ENCODE measurements around the gene NFX1. TPM values are rescaled to one million over a fixed set of nuclear protein-coding genes. Genes with fewer than 3 reads are reported as not detected.

The NFX1 gene
- total and polyA plus RNA-seq, 9 of the 15 experiments (the other 6 are each of a cell fraction or from before 2014, with no cell fraction given): 8.8 to 38.9 (median 26.8) TPM

GRCh38 chr9:33377089-33377715, 86.9 kb downstream of the NFX1 start (continued):
- TF ChIP-seq HCFC1 (IDR thresholded peaks at IDR 0.05; ENCODE audit: low read depth, low read length): no peak
- TF ChIP-seq, protein P1, sequence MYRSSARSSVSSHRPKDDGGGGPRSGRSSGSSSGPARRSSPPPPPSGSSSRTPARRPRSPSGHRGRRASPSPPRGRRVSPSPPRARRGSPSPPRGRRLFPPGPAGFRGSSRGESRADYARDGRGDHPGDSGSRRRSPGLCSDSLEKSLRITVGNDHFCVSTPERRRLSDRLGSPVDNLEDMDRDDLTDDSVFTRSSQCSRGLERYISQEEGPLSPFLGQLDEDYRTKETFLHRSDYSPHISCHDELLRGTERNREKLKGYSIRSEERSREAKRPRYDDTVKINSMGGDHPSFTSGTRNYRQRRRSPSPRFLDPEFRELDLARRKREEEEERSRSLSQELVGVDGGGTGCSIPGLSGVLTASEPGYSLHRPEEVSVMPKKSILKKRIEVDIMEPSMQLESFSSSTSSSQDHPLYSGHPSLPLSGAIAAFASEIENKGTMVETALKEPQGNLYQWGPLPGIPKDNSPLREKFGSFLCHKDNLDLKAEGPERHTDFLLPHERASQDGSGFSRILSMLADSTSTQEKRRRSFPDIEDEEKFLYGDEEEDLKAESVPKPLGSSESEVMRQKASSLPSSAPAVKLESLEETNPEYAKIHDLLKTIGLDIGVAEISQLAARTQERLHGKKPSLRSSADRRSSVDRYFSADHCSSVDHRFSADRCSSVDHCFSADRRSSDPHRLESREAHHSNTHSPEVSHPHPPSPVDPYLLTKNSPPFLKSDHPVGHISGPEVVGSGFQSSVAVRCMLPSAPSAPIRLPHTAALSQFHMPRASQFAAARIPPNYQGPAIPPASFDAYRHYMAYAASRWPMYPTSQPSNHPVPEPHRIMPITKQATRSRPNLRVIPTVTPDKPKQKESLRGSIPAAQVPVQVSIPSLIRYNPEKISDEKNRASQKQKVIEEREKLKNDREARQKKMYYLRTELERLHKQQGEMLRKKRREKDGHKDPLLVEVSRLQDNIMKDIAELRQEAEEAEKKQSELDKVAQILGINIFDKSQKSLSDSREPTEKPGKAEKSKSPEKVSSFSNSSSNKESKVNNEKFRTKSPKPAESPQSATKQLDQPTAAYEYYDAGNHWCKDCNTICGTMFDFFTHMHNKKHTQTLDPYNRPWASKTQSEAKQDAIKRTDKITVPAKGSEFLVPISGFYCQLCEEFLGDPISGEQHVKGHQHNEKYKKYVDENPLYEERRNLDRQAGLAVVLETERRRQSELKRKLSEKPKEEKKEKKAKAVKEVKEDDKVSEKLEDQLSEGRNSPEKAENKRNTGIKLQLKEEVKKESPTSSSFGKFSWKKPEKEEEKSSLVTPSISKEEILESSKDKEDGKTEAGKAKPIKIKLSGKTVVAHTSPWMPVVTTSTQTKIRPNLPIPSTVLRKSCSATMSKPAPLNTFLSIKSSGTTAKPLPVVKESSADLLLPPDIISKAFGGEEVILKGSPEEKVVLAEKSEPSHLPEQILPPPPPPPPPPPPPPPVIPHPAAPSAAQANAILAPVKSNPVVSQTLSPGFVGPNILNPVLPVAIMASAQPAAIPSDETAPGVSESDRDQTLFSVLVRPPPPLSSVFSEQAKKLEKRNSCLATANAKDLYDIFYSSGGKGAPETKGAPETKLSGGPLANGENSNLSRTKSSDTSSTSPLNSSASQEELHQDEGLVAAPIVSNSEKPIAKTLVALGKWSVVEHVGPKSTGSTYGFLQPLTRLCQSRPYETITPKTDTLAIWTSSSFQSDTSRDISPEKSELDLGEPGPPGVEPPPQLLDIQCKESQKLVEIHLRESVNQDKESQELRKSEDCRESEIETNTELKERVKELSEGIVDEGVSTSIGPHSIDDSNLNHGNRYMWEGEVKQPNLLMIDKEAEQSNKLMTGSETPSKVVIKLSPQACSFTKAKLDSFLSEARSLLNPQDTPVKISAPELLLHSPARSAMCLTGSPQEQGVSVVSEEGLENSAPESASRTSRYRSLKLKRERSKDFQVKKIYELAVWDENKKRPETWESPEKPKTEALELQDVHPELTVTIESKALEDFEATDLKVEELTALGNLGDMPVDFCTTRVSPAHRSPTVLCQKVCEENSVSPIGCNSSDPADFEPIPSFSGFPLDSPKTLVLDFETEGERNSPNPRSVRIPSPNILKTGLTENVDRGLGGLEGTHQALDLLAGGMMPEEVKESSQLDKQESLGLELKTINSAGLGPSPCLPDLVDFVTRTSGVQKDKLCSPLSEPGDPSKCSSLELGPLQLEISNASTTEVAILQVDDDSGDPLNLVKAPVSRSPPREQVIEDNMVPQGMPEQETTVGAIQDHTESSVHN (IDR thresholded peaks at IDR 0.05; ENCODE audit: borderline replicate concordance in 1 of 2, low read depth in 1 of 2): 0 out of 4 replicates have a peak, but pooled peaks of 1 of the 2 experiments have one; percentile 16

All from K562 (cell line).